Stimulated activated CD4-positive, alpha-beta T cell treated with anti-CD3 and anti-CD28 coated beads, Interleukin-1b, Interleukin-23, amount 100 ng/mL, for 4 hours (primary cell): ENCODE measurements around the gene OS9.
"Not testable (repeated sequence)": the region's sequence is repeated elsewhere in the genome, so short reads cannot be mapped to it uniquely, and the experiment has no call there.

ENCODE experiments used
- DNase-seq, 2 donors: peaks; one replicate each; pipeline ENCODE4 v3.0.0-alpha.2; 2020; ENCODE audit warnings: low read depth in 2 of 2

The OS9 gene

GRCh38 chr12:57695770-57696432, 2.0 kb downstream of the OS9 start:
- no peak for DNase-seq

- DNase-seq = no peak
These were observed 3.1 kb downstream of the OS9 start for GRCh38 chr12:57697076-57697475.

DNA sequence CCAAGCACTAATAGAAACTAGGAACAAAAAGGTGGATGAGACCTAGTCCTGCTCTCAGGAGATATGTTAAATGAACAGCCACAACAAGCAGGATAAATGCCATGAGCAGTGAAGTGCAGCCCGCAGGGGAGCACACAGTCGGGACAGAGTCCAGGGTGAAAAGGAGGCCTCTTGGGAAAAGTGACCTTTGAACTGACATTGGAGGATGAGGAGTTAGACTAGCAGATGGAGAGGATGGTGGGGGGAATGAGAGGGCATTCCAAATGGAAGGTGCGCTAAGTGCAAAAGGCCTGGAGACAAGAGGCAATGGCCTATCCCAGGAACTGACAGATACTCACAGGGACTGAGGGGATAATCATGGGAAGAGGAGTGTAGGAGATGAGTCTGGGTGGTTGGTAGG, 4.5 kb downstream of the OS9 start:
- no peak for DNase-seq

DNA sequence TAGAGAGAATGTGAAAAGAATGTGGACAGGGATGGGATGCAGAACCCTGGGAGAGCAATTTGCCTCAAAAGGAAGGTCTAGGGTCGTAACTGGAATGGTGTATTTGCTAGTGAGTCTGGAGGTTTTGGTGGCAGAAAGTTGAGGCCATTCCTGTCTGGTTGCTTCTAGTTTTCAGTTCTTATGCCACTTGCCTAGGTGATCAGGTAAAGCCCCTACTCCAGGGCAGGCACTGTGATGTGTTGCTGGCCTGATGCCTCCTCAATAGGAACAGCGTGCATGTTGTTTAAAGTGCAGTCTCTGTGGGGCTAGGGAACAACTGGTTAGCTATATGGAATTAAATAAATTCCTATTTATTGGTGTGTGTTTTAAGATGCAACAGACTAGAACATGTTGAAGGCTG, 6.4 kb downstream of the OS9 start:
- DNase-seq = no peak

- no peak for DNase-seq
These were observed 13.3 kb downstream of the OS9 start for GRCh38 chr12:57707250-57707649.

DNA sequence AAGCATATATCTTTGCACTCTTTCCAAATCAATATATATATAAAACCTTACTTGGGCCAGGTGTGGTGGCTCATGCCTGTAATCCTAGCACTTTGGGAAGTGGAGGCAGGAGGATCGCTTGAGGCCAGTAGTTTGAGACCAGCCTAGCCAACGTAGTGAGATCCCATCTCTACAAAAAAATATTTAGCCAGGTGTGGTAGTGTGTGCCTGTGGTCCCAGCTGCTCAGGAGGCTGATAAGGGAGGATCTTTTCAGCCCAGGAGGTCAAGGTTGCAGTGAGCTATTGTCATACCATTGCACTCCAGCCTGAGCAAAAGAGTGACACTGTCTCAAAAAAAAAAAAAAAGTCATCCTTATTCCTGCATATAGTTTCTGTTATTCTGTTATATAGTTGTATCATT, 14.4 kb downstream of the OS9 start:
- DNase-seq = no peak

- DNase-seq = no peak
These were observed 18.8 kb downstream of the OS9 start for GRCh38 chr12:57712701-57713100.

DNA sequence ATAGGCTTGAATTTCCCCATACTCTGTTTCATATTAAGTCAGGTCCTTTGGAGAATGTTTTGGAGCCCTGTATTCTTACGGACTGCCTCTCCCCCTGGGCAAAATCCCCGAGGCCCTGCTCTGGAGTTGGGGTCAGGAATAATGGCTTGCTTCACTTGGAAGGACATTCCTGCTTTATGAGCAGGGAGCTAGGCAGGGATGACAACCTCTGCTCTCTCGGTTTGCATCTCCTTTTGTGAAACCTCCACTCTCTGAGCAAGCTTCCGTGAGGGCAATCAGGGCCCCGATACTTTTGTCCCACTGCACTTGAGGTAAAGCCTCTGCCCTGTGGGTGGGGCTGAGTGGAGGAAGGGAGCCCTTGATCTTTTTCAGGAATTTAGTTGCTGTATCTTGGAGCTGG, 19.3 kb downstream of the OS9 start:
- DNase-seq = no peak

DNA sequence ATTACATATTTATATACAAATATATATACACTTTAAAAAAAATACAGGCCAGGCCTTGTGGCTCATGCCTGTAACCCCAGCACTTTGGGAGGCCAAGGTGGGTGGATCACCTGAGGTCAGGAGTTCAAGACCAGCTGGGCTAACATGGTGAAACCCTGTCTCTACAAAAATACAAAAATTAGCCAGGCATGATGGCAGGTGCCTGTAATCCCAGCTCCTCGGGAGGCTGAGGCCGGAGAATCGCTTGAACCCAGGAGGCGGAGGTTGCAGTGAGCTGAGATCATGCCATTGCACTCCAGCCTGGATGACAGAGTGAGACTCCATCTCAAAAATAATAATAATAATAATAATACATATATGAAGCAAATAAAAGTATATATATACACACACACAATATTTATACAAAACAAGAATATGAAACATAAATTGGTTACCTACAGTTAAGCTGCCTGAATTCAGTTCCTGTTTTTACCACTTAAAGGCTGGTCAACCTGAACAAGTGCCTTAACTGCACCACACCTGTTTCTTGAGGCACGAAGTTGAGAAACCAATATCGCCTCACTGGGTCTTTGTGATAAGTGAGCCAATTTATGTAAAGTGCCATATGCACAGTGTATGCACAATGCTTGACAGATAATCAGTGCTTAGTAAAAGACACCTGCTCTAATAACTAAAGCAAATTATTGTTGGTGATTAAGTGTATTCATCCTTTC, 21.3 kb downstream of the OS9 start:
- not testable (repeated sequence) for DNase-seq

DNA sequence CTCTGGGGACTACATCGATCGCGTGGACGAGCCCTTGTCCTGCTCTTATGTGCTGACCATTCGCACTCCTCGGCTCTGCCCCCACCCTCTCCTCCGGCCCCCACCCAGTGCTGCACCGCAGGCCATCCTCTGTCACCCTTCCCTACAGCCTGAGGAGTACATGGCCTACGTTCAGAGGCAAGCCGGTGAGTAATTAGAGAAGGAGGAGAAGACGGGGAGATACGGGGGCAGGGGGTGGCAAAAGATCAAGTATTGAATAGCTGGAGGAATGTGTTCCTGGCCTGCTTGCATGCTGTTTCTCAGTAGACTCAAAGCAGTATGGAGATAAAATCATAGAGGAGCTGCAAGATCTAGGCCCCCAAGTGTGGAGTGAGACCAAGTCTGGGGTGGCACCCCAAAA, 21.9 kb downstream of the OS9 start:
- no peak for DNase-seq

GRCh38 chr12:57716305-57716704, 22.4 kb downstream of the OS9 start:
- DNase-seq = no peak

DNA sequence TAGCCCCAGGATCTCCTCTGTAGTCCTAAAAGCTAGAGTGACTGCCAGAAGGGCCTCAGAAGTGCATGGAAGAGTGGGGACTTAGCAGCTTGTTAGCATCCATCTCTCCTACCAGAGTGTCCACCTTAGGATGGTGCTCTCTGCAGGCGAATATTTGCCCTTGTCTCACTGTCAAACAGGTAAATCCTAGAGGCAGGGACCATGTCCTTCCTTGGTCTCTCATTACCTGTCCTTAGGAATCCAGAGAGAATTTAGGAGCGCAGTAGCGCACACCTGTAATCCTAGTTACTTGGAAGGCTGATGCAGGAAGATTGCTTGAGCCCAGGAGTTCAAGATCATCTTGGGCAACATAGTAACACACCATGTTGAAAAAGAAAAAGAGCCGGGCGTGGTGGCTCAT, 23.2 kb downstream of the OS9 start:
- no peak for DNase-seq

DNA sequence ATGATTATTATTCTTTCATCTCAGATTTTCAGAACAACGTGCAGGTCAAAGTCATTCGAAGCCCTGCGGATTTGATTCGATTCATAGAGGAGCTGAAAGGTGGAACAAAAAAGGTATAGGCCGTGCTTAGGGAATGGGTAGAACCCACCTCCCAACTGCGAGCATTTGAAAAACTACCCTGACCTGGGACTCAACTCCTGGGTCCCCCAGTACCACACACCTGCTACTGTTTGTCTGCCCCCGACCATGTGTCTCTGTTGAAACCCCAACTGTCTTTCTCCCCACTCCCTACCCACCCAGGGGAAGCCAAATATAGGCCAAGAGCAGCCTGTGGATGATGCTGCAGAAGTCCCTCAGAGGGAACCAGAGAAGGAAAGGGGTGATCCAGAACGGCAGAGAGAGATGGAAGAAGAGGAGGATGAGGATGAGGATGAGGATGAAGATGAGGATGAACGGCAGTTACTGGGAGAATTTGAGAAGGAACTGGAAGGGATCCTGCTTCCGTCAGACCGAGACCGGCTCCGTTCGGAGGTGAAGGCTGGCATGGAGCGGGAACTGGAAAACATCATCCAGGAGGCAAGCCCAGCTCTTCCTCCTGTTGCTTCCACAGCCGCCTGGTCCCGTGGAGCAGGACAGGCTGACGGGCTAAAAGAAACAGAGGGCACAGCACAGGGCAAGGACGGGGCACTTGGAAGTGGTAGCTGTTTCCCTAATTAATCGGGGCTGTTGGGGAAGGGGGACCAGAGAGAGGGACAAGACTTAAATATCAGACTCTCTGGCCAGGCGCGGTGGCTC, 24.1 kb downstream of the OS9 start:
- no peak for DNase-seq

DNA sequence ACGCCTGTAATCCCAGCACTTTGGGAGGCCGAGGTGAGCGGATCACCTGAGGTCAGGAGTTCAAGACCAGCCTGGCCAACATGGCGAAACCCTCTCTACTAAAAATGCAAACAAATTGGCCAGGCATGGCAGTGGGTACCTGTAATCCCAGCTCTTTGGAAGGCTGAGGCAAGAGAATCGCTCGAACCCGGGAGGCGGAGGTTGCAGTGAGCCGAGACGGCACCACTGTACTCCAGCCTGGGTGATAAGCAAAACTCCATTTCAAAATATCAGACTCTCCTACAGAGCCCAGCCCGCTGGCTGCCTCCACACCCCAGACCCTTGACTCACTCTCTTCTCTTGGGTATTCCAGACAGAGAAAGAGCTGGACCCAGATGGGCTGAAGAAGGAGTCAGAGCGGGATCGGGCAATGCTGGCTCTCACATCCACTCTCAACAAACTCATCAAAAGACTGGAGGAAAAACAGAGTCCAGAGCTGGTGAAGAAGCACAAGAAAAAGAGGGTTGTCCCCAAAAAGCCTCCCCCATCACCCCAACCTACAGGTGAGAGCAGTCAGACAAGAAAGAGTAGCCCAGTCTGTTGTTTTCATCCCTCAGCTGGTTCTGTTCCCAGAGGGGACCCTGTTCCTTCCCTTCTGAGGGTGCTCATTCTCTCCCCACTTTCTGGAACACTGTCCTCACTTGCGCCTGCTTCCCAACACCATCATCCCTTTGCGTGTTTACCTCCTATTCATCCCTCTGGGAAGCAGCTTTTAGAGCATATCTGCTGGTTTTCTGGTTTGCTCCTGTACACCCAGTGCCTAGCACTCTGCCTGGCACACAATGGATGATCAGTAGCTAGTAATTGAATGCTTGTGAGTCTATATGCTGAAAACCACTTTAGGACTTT, 25.0 kb downstream of the OS9 start:
- no peak for DNase-seq

- no peak for DNase-seq
These were observed 26.1 kb downstream of the OS9 start for GRCh38 chr12:57719777-57720605.

DNA sequence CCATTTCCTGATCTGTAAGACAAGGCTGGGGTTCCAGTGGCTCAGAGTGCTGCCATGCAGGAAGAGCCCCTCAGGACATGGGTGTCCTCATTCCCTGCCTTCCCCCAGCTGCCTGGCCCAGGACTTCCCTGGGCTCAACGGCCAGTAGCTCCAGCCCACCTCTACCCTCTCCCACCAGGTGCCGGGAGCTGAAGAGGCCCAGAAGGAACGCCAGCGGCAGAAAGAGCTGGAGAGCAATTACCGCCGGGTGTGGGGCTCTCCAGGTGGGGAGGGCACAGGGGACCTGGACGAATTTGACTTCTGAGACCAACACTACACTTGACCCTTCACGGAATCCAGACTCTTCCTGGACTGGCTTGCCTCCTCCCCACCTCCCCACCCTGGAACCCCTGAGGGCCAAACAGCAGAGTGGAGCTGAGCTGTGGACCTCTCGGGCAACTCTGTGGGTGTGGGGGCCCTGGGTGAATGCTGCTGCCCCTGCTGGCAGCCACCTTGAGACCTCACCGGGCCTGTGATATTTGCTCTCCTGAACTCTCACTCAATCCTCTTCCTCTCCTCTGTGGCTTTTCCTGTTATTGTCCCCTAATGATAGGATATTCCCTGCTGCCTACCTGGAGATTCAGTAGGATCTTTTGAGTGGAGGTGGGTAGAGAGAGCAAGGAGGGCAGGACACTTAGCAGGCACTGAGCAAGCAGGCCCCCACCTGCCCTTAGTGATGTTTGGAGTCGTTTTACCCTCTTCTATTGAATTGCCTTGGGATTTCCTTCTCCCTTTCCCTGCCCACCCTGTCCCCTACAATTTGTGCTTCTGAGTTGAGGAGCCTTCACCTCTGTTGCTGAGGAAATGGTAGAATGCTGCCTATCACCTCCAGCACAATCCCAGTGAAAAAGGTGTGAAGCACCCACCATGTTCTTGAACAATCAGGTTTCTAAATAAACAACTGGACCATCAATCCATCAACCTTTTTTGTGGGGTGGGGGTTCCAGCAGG, 27.0 kb downstream of the OS9 start:
- DNase-seq = no peak

GRCh38 chr12:57721846-57722608, 28.1 kb downstream of the OS9 start:
- DNase-seq = not testable (repeated sequence)

- no peak for DNase-seq
These were observed 29.0 kb downstream of the OS9 start for GRCh38 chr12:57722716-57723629.
